Epithelial cell of esophagus (primary cell): ENCODE results near the gene LAYN.

Source experiments
- DNase-seq: peaks from one replicate; pipeline ENCODE4 v3.0.0; 2010; ENCODE audit warnings: low read depth
- H3K4me3 ChIP-seq: 2 replicates; pipeline ENCODE4 v1.5.1; 2011; ENCODE audit warnings: mild to moderate bottlenecking, low read length, control low read depth
- TF ChIP-seq, protein P1 (sequence below): IDR thresholded peaks from 2 replicates; pipeline ENCODE4 v1.5.1; 2011; ENCODE audit warnings: low read depth, mild to moderate bottlenecking, low read length, control low read depth, inconsistent platforms; ENCODE audit not compliant: insufficient read depth; ENCODE audit errors: missing control alignments

The LAYN gene

DNA sequence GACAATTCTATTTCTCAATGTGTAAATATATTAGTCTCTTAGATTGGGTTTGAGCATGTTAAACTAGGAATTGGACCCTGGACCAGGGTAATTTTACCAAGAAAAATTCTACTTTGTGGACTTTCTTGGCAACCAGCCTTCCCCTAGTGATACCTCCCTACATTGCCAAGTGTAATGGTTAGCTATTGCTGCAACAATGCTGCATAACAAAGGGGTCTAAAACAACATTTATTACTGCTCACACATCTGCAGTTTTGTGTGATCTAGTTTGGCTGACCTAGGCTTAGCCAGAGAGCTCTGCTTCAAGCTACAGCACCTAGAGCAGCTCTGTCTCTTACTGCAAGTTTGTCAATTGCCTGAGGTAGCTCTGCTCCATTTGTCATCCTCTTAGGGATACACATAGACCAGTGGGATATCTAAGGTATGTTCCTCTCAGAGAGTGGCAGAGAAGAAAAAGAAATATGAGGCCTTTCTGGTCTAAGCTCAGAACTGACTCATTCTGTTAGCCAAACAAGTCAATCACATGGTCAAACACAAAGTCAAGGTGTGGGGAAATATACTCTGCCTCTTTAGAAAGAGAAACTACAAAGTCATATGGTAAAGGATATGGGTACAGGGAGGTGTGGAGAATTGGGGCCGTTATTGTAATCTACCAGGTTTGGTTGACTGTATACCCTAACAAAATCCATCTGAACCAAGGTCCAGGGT is 2.0 kb upstream of the LAYN start:
- peak; percentile 84 for DNase-seq
- no peak overlapping the region for H3K4me3 ChIP-seq
- TF ChIP-seq, protein P1, sequence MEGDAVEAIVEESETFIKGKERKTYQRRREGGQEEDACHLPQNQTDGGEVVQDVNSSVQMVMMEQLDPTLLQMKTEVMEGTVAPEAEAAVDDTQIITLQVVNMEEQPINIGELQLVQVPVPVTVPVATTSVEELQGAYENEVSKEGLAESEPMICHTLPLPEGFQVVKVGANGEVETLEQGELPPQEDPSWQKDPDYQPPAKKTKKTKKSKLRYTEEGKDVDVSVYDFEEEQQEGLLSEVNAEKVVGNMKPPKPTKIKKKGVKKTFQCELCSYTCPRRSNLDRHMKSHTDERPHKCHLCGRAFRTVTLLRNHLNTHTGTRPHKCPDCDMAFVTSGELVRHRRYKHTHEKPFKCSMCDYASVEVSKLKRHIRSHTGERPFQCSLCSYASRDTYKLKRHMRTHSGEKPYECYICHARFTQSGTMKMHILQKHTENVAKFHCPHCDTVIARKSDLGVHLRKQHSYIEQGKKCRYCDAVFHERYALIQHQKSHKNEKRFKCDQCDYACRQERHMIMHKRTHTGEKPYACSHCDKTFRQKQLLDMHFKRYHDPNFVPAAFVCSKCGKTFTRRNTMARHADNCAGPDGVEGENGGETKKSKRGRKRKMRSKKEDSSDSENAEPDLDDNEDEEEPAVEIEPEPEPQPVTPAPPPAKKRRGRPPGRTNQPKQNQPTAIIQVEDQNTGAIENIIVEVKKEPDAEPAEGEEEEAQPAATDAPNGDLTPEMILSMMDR = no peak

DNA sequence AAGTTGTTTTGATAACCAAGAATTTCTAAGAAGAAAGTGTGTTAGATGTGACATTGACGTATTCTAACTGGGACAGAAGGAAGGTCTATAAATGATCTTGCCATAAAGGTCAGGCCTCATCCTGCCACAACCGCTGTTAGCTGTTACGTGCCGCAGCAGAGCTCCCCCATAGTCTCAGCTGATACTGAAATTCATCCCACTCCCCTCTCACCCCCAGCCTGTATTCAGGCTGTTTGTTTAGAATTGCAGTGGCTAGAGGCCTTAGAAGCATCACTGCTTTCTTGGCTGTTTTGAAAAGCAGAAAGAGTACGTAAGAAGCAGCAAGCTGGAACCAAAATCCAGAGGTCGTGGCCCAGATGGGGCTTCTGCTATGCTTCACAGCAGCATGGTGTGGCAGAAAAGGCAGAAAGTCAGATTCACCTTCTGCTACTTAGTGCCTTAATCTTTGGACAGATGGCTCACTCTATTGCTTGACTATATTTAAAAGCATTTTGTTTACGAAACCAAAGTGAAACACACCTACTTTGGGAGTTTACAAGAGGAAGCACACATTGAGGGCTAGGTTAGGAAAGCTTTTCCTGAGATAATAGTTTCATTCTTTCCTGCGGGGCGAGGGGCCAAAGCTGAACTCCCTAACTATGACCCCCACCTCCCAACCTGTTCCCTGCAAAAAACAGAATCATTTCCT is 950 bp upstream of the LAYN start:
- H3K4me3 ChIP-seq = no peak overlapping the region
- DNase-seq = peak; percentile 54
- TF ChIP-seq, protein P1 = no peak

DNA sequence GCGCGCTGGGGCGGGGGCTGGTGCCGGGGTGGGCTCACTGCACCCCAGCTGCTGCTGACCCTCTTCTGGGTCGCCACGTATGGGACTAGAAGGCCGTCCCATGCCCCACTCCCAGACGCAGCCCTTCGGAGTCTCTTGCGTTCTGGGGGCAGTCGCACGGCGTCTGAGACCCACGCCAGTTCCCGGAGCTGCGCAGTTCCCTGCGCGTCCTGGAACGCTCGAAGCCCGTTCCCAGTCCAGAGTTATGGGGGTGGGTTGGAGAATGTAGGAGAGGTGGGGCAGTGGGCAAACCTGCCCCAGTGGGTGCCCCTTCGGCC is 375 bp downstream of the LAYN start:
- peak; percentile 10 for DNase-seq
- TF ChIP-seq, protein P1 = no peak
- H3K4me3 ChIP-seq = peak overlapping the region; percentile 41

DNA sequence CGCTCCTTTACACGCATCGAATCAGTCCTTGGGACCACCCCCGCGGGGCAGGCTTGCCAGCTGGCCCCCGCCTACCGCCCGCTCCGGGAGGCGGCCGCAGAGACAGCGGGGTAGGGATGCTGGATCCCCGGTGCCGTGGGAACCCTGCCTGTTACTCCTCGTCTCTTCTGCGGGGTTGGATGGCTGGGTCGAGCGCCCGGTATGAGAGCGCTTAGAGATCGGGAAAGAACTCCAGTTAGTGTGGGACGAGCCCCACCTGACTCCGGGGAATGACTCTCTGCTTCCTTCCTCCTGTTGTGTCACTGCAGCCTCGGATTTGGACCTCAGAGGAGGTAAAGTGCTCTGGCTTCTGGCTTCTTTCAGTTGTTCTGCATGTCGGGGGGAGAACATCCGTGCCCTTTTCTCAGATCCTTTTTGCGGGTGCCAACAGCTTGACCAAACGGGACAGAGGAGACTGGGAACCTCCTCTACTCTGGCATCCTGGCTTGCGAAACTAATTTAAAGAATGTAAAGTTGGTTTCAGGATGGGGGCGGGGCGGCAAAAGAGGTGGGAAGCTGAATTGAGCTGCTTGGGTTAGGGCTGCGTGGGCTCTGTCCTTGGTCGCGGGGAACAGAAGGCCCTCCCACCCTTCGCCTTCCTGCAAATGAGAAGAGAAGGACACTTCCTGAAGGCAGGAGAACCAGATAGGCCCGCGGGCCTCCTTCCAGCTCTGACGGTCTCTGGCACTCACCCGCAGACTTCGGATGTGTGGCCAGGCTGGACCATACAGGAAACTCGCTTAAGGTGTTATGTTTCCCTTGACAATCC is 938 bp downstream of the LAYN start:
- peak; percentile 70 for DNase-seq
- TF ChIP-seq, protein P1 = no peak
- H3K4me3 ChIP-seq = peak overlapping the region; percentile 41

DNA sequence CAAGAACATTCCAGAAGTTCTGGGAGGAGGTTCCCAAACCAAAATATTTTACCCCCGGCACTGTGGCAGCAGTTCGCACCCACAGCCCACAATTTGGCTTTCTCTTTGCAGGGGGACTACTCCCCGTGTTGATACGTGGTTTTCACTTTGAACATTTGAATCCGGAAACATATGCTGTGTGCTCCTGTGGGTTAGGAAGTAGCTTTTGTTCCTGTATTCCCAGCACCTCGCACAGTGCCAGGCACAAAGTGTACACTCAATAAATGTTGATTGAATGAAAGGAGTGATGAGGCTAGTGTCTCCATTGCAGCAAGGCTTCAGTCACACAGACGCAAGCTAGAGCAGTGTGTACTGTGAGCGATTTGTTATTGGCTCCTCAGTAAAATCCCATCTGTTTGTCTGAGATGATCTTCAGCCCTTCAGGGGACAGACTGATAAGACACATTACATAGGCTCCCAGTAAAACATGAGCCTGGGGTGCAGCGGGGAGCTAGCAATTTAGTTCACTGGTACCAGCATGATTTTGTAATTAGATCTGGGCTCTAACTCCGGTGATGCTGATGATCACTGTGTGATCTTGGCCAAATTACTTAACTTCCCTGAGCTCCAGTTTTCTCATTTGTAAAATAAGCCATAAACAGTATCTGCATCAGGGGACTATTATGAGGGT is 2.2 kb downstream of the LAYN start:
- H3K4me3 ChIP-seq = no peak overlapping the region
- TF ChIP-seq, protein P1 = no peak
- no peak for DNase-seq

DNA sequence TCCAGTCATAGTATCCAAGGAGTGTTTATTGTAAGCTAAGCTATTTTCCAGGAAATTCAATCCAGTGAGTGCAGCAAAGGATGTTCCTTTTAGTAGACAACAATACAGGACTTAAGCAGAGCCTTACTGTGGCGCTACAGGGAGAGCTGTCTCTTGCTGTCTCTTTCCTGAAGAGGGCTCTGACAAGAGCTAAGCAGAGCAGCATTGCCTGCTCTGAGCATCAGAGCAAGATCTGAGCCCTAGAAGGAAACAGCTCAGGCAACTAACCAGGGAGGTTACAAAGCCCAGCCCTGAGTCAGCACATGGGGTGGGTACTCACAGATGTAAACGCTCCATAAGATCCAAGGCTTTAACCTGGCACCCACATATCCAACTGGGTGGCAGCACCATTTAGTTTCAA is 8.0 kb downstream of the LAYN start:
- peak; percentile 35 for DNase-seq
- TF ChIP-seq, protein P1 = no peak
- H3K4me3 ChIP-seq = no peak overlapping the region
